Measurements from ENCODE around the gene FBN3.
A peak's percentile ranks its signal among the peaks of the same experiment; 100 is the strongest.

FBN3 gene

GRCh38 chr19:8083141-8083540, 66.3 kb downstream of the FBN3 start:
- no peaks in the 10 kb centered on the region for H4K20me1 ChIP-seq
- no peak overlapping the region for H3K9ac ChIP-seq
- H3K4me2 ChIP-seq = no peak overlapping the region
- H3K4me1 ChIP-seq = peaks cover 22% of the 10 kb centered on the region
- H3K36me3 ChIP-seq = no peaks in the 10 kb centered on the region
- H3K27ac ChIP-seq = no peak overlapping the region
- no peak overlapping the region for H3K4me3 ChIP-seq
- TF ChIP-seq Cebpa-rat (IDR thresholded peaks at IDR 0.05) = no peak
- no peaks in the 10 kb centered on the region for H3K9me3 ChIP-seq
- H3K27me3 ChIP-seq = no peaks in the 10 kb centered on the region

- Histone ChIP-seq H3K36me3 (no peaks in the 10 kb centered on the region), H3K4me1 (peaks cover 35% of the 10 kb centered on the region), H4K20me1 (no peaks in the 10 kb centered on the region), H3K9me3 (no peaks in the 10 kb centered on the region), H3K4me3 (no peak overlapping the region), H3K9ac (no peak overlapping the region), H3K4me2 (no peak overlapping the region), H3K27ac (no peak overlapping the region), H3K27me3 (no peaks in the 10 kb centered on the region)
- TF ChIP-seq Cebpa-rat (IDR thresholded peaks at IDR 0.05) = no peak
Measured at GRCh38 chr19:8081569-8082550, 67.5 kb downstream of the FBN3 start.

- no peak overlapping the region for H3K27ac ChIP-seq
- no peaks in the 10 kb centered on the region for H3K36me3 ChIP-seq
- H3K27me3 ChIP-seq = no peaks in the 10 kb centered on the region
- TF ChIP-seq Cebpa-rat (IDR thresholded peaks at IDR 0.05) = no peak
- no peaks in the 10 kb centered on the region for H3K9me3 ChIP-seq
- H3K4me1 ChIP-seq = peaks cover 35% of the 10 kb centered on the region
- H4K20me1 ChIP-seq = no peaks in the 10 kb centered on the region
- H3K9ac ChIP-seq = no peak overlapping the region
- 0 out of 2 replicates have a peak overlapping the region, but pooled peaks have one; percentile 41 for H3K4me2 ChIP-seq
- H3K4me3 ChIP-seq = no peak overlapping the region
Measured at GRCh38 chr19:8080832-8081231, 68.6 kb downstream of the FBN3 start.

- Histone ChIP-seq H3K27ac (no peak overlapping the region), H3K9me3 (0 out of 2 replicates have a peak, but pooled peaks cover under 1% of the 10 kb centered on the region), H3K4me1 (peaks cover 35% of the 10 kb centered on the region), H3K4me3 (no peak overlapping the region), H3K9ac (no peak overlapping the region), H4K20me1 (no peaks in the 10 kb centered on the region), H3K4me2 (peak overlapping the region; percentile 41), H3K27me3 (no peaks in the 10 kb centered on the region), H3K36me3 (no peaks in the 10 kb centered on the region)
- no peak for TF ChIP-seq Cebpa-rat (IDR thresholded peaks at IDR 0.05)
Measured at GRCh38 chr19:8079988-8080387, 69.4 kb downstream of the FBN3 start.

GRCh38 chr19:8075158-8076074, 74.0 kb downstream of the FBN3 start:
- H3K9ac ChIP-seq = no peak overlapping the region
- peaks cover 14% of the 10 kb centered on the region for H3K9me3 ChIP-seq
- H3K36me3 ChIP-seq = no peaks in the 10 kb centered on the region
- H4K20me1 ChIP-seq = no peaks in the 10 kb centered on the region
- TF ChIP-seq Cebpa-rat (IDR thresholded peaks at IDR 0.05) = no peak
- H3K27ac ChIP-seq = no peak overlapping the region
- H3K4me3 ChIP-seq = no peak overlapping the region
- no peaks in the 10 kb centered on the region for H3K27me3 ChIP-seq
- peaks cover 60% of the 10 kb centered on the region for H3K4me1 ChIP-seq
- no peak overlapping the region for H3K4me2 ChIP-seq

- H3K36me3 ChIP-seq = no peaks in the 10 kb centered on the region
- H3K27me3 ChIP-seq = no peaks in the 10 kb centered on the region
- H3K4me3 ChIP-seq = no peak overlapping the region
- no peak overlapping the region for H3K27ac ChIP-seq
- no peaks in the 10 kb centered on the region for H4K20me1 ChIP-seq
- TF ChIP-seq Cebpa-rat (IDR thresholded peaks at IDR 0.05) = no peak
- H3K9me3 ChIP-seq = peaks cover 20% of the 10 kb centered on the region
- peaks cover 53% of the 10 kb centered on the region for H3K4me1 ChIP-seq
- no peak overlapping the region for H3K9ac ChIP-seq
- H3K4me2 ChIP-seq = no peak overlapping the region
Measured at GRCh38 chr19:8074501-8074900, 74.9 kb downstream of the FBN3 start.

GRCh38 chr19:8071912-8072311, 77.5 kb downstream of the FBN3 start:
- TF ChIP-seq Cebpa-rat (IDR thresholded peaks at IDR 0.05) = no peak
- no peaks in the 10 kb centered on the region for H3K27me3 ChIP-seq
- H4K20me1 ChIP-seq = no peaks in the 10 kb centered on the region
- H3K9me3 ChIP-seq = peaks cover 25% of the 10 kb centered on the region
- peak overlapping the region; percentile 71 for H3K4me2 ChIP-seq
- H3K4me1 ChIP-seq = peaks cover 35% of the 10 kb centered on the region
- H3K36me3 ChIP-seq = no peaks in the 10 kb centered on the region
- H3K4me3 ChIP-seq = no peak overlapping the region
- no peak overlapping the region for H3K9ac ChIP-seq
- H3K27ac ChIP-seq = no peak overlapping the region

- Histone ChIP-seq H3K4me3 (no peak overlapping the region), H3K36me3 (no peaks in the 10 kb centered on the region), H3K4me1 (peaks cover 43% of the 10 kb centered on the region), H3K9ac (no peak overlapping the region), H3K27me3 (no peaks in the 10 kb centered on the region), H3K9me3 (peaks cover 18% of the 10 kb centered on the region), H3K4me2 (no peak overlapping the region), H3K27ac (no peak overlapping the region), H4K20me1 (no peaks in the 10 kb centered on the region)
- TF ChIP-seq Cebpa-rat (IDR thresholded peaks at IDR 0.05) = no peak
Measured at GRCh38 chr19:8069096-8069973, 80.1 kb downstream of the FBN3 start.

GRCh38 chr19:8065875-8066261, 83.5 kb downstream of the FBN3 start:
- Histone ChIP-seq H3K36me3 (no peaks in the 10 kb centered on the region), H3K27me3 (no peaks in the 10 kb centered on the region), H3K9me3 (peaks cover 11% of the 10 kb centered on the region), H3K9ac (no peak overlapping the region), H3K27ac (no peak overlapping the region), H3K4me3 (no peak overlapping the region), H4K20me1 (no peaks in the 10 kb centered on the region), H3K4me2 (peak overlapping the region; percentile 24; the same call in 1 of the 2 replicates), H3K4me1 (peaks cover 10% of the 10 kb centered on the region)
- no peak for TF ChIP-seq Cebpa-rat (IDR thresholded peaks at IDR 0.05)

Data from BLaER1 (cell line).